H9 (cell line): ENCODE data around the gene ZNF260. TPM values are rescaled to one million over a fixed set of nuclear protein-coding genes. Genes with fewer than 3 reads are reported as not detected.

Experiments used
- DNase-seq: peaks from one replicate; pipeline ENCODE4 v3.0.0-alpha.2; 2017
- H2AFZ ChIP-seq: one replicate; pipeline ENCODE4 v1.6.1; 2013; ENCODE audit warnings: mild to moderate bottlenecking, low read length, control low read depth, moderate library complexity
- H2AK5ac ChIP-seq: 2 replicates; pipeline ENCODE4 v1.6.1; 2013; ENCODE audit warnings: low read length, control low read depth, mixed read lengths; ENCODE audit not compliant: insufficient read length
- H2BK120ac ChIP-seq: one replicate; pipeline ENCODE4 v1.6.1; 2013; ENCODE audit warnings: low read depth, mild to moderate bottlenecking, low read length, control low read depth, inconsistent platforms; ENCODE audit not compliant: poor library complexity, severe bottlenecking
- H2BK12ac ChIP-seq: 2 replicates; pipeline ENCODE4 v1.6.1; 2013; ENCODE audit warnings: low read length, control low read depth, mixed read lengths, low read depth; ENCODE audit not compliant: insufficient read length
- H2BK15ac ChIP-seq: 2 replicates; pipeline ENCODE4 v1.6.1; 2013; ENCODE audit warnings: low read depth, low read length, control low read depth
- H2BK20ac ChIP-seq: one replicate; pipeline ENCODE4 v1.6.1; 2013; ENCODE audit warnings: low read depth, mild to moderate bottlenecking, low read length, control low read depth, inconsistent platforms; ENCODE audit not compliant: poor library complexity, severe bottlenecking
- H2BK5ac ChIP-seq: 2 replicates; pipeline ENCODE4 v1.6.1; 2013; ENCODE audit warnings: low read length, control low read depth, mixed read lengths; ENCODE audit not compliant: insufficient read length
- H3K14ac ChIP-seq: 2 replicates; pipeline ENCODE4 v1.6.1; 2013; ENCODE audit warnings: low read length, control low read depth; ENCODE audit not compliant: insufficient read depth
- H3K18ac ChIP-seq: 2 replicates; pipeline ENCODE4 v1.6.1; 2013; ENCODE audit warnings: low read depth, mild to moderate bottlenecking, mixed read lengths, low read length, control low read depth; ENCODE audit not compliant: insufficient read length
- H3K23ac ChIP-seq: 2 replicates; pipeline ENCODE4 v1.6.1; 2013; ENCODE audit warnings: low read length, control low read depth, mixed read lengths, low read depth; ENCODE audit not compliant: insufficient read length
- H3K23me2 ChIP-seq: 2 replicates; pipeline ENCODE4 v1.6.1; 2013; ENCODE audit warnings: low read depth, mild to moderate bottlenecking, mixed read lengths, low read length, control low read depth; ENCODE audit not compliant: insufficient read length, poor library complexity, severe bottlenecking
- H3K27ac ChIP-seq: 2 replicates; pipeline ENCODE4 v1.5.1; 2013; ENCODE audit warnings: low read length, control low read depth, mixed read lengths, low read depth; ENCODE audit not compliant: insufficient read length
- H3K27me3 ChIP-seq: 2 replicates; pipeline ENCODE4 v1.6.1; 2013; ENCODE audit warnings: low read length, control low read depth, inconsistent platforms; ENCODE audit not compliant: insufficient read depth
- H3K4ac ChIP-seq: 2 replicates; pipeline ENCODE4 v1.6.1; 2013; ENCODE audit warnings: low read depth, mild to moderate bottlenecking, control low read depth, inconsistent platforms, low read length, moderate library complexity
- H3K4me1 ChIP-seq: 2 replicates; pipeline ENCODE4 v1.6.1; 2013; ENCODE audit warnings: low read length, control low read depth, inconsistent platforms; ENCODE audit not compliant: insufficient read depth
- H3K4me2 ChIP-seq: 2 replicates; pipeline ENCODE4 v1.6.1; 2013; ENCODE audit warnings: low read length, control low read depth, mixed read lengths; ENCODE audit not compliant: insufficient read length, insufficient read depth
- H3K56ac ChIP-seq: 2 replicates; pipeline ENCODE4 v1.6.1; 2013; ENCODE audit warnings: low read depth, mild to moderate bottlenecking, mixed read lengths, low read length, control low read depth; ENCODE audit not compliant: insufficient read length
- H3K79me1 ChIP-seq: 2 replicates; pipeline ENCODE4 v1.6.1; 2013; ENCODE audit warnings: low read depth, mild to moderate bottlenecking, moderate library complexity, low read length, control low read depth, inconsistent platforms; ENCODE audit not compliant: insufficient read depth, poor library complexity, severe bottlenecking
- H3K79me2 ChIP-seq: 2 replicates; pipeline ENCODE4 v1.6.1; 2013; ENCODE audit warnings: low read length, control low read depth, inconsistent platforms; ENCODE audit not compliant: insufficient read depth
- H3K9ac ChIP-seq: 2 replicates; pipeline ENCODE4 v1.6.1; 2013; ENCODE audit warnings: low read length, control low read depth, mixed read lengths; ENCODE audit not compliant: insufficient read length; ENCODE audit errors: extremely low read depth
- H3K9me3 ChIP-seq: one replicate; pipeline ENCODE4 v1.6.1; 2013; ENCODE audit warnings: low read depth, low read length, inconsistent platforms; ENCODE audit not compliant: control insufficient read depth
- H3T11ph ChIP-seq: one replicate; pipeline ENCODE4 v1.6.1; 2013; ENCODE audit warnings: mild to moderate bottlenecking, low read length, control low read depth, inconsistent platforms
- H4K20me1 ChIP-seq: one replicate; pipeline ENCODE4 v1.6.1; 2013; ENCODE audit not compliant: control insufficient read depth, insufficient read length, insufficient read depth
- H4K5ac ChIP-seq: 2 replicates; pipeline ENCODE4 v1.6.1; 2013; ENCODE audit warnings: low read depth, mild to moderate bottlenecking, mixed read lengths, low read length, control low read depth; ENCODE audit not compliant: insufficient read length
- H4K8ac ChIP-seq: replicated peaks from 2 replicates; pipeline ENCODE4 v1.6.1; 2013; ENCODE audit warnings: low read length, control low read depth, mixed read lengths, low read depth; ENCODE audit not compliant: insufficient read length
- H4K91ac ChIP-seq: 2 replicates; pipeline ENCODE4 v1.6.1; 2013; ENCODE audit warnings: low read depth, mild to moderate bottlenecking, moderate library complexity, mixed read lengths, low read length, control low read depth; ENCODE audit not compliant: insufficient read length
- H3K27ac Mint-ChIP-seq, 3 experiments: 2 replicates in 2 of 3; 3 replicates in 1 of 3; pipeline ENCODE4 v1.8.0; 2020 to 2021; ENCODE audit warnings: mixed read lengths in 3 of 3, mild to moderate bottlenecking in 1 of 3, moderate library complexity in 1 of 3
- H3K27me3 Mint-ChIP-seq: 2 replicates; pipeline ENCODE4 v1.8.0; 2021; ENCODE audit warnings: low read depth, mild to moderate bottlenecking, moderate library complexity, mixed read lengths
- H3K36me3 Mint-ChIP-seq, 3 experiments: 2 replicates in 2 of 3; 3 replicates in 1 of 3; pipeline ENCODE4 v1.8.0; 2020 to 2021; ENCODE audit warnings: low read depth in 3 of 3, mixed read lengths in 3 of 3; ENCODE audit not compliant: insufficient read depth in 1 of 3
- H3K4me1 Mint-ChIP-seq, 2 experiments: 2 replicates each; pipeline ENCODE4 v1.8.0; 2020; ENCODE audit warnings: mixed read lengths in 2 of 2
- H3K4me3 Mint-ChIP-seq, 2 experiments: 2 replicates in 1 of 2; 3 replicates in 1 of 2; pipeline ENCODE4 v1.8.0; 2020 to 2021; ENCODE audit warnings: mild to moderate bottlenecking in 2 of 2, mixed read lengths in 2 of 2, moderate library complexity in 1 of 2
- H3K9me3 Mint-ChIP-seq, 2 experiments: 2 replicates in 1 of 2; 3 replicates in 1 of 2; pipeline ENCODE4 v1.8.0; 2020; ENCODE audit warnings: mild to moderate bottlenecking in 2 of 2, mixed read lengths in 2 of 2, moderate library complexity in 1 of 2
- CTCF ChIP-seq: fragments of 200-600 bp; sonication (generic); conservative IDR thresholded peaks from 3 replicates; pipeline ENCODE4 v1.8.0; 2021; ENCODE audit warnings: antibody characterized with exemption, mild to moderate bottlenecking
- WGBS: extraction: QIAGEN DNeasy Blood & Tissue Kit; methylation state at CpG from one replicate; pipeline ENCODE4 v1.1.7; 2013; ENCODE audit warnings: missing lambda C conversion rate, low lambda C conversion rate, mixed read lengths; ENCODE audit not compliant: insufficient read length; ENCODE audit errors: extremely low coverage; 5-methylcytosine and 5-hydroxymethylcytosine counted together
- total RNA-seq: library from RNA; stranded (reverse); gene quantifications from 2 replicates; pipeline ENCODE4 v1.2.1, GENCODE V29; 2021

The ZNF260 gene
- total RNA-seq, 1 experiment from 2014 or later: 22.5 TPM

DNA sequence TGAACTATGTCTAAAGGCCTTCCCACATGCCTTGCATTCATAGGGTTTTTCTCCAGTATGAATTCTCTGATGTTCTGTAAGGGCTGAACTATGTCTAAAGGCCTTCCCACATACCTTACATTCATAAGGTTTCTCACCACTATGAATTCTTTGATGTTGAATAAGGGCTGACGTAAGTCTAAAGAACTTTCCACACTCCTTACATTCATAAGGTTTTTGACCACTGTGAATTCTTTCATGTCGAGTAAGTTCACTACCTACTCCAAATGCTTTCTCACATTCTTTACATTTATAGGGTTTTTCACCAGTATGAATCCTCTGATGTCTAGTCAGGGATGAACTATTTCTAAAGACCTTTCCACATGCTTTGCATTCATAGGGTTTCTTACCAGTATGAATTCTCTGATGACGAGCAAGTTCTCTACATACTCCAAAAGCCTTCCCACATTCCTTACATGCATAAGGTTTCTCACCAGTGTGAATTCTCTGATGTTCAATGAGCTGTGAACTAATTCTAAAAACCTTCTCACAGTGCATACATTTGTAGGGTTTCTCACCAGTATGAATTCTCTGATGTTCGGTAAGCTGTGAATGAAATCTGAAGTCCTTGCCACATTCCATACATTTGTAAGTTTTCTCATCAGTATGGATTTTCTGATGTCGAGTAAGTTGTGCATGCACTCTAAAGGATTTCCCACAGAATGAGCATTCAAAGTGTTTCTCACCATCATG, 19.1 kb upstream of the ZNF260 start:
- H3K9me3 Mint-ChIP-seq: peaks cover 96 to 99% of the 10 kb centered on the region in 2 experiments
- Histone ChIP-seq H3K23ac (no peak overlapping the region), H3K23me2 (no peaks in the 10 kb centered on the region), H4K91ac (no peak overlapping the region), H2BK20ac (no peak overlapping the region), H3K4ac (no peak overlapping the region), H3K27ac (no peak overlapping the region), H3K79me1 (no peaks in the 10 kb centered on the region), H3K4me2 (no peak overlapping the region), H2BK15ac (no peak overlapping the region), H3K4me1 (no peaks in the 10 kb centered on the region), H4K8ac (no peak overlapping the region), H3K79me2 (no peaks in the 10 kb centered on the region), H3K56ac (no peak overlapping the region), H2AK5ac (no peak overlapping the region), H3K9ac (no peak overlapping the region), H2BK120ac (no peak overlapping the region), H4K5ac (no peak overlapping the region), H4K20me1 (no peaks in the 10 kb centered on the region), H2BK12ac (no peak overlapping the region), H2BK5ac (no peak overlapping the region), H3K9me3 (peaks cover 88% of the 10 kb centered on the region), H3T11ph (no peak overlapping the region), H3K14ac (no peak overlapping the region), H2AFZ (no peak overlapping the region), H3K27me3 (no peaks in the 10 kb centered on the region), H3K18ac (no peak overlapping the region)
- peaks cover 93 to 100% (median 98%) of the 10 kb centered on the region in 3 experiments for H3K36me3 Mint-ChIP-seq
- no peak for DNase-seq
- no peak overlapping the region for H3K27ac Mint-ChIP-seq
- WGBS: no CpG with 5 or more reads among the region's 5 CpGs
- H3K27me3 Mint-ChIP-seq: peaks cover 2% of the 10 kb centered on the region; the same call in 1 of the 2 replicates
- TF ChIP-seq CTCF: no peak
- no peak overlapping the region for H3K4me3 Mint-ChIP-seq
- no peaks in the 10 kb centered on the region for H3K4me1 Mint-ChIP-seq
